ENCODE data around the gene NANOS2.
A peak's percentile ranks its signal among the peaks of the same experiment; 100 is the strongest.

The NANOS2 gene

DNA sequence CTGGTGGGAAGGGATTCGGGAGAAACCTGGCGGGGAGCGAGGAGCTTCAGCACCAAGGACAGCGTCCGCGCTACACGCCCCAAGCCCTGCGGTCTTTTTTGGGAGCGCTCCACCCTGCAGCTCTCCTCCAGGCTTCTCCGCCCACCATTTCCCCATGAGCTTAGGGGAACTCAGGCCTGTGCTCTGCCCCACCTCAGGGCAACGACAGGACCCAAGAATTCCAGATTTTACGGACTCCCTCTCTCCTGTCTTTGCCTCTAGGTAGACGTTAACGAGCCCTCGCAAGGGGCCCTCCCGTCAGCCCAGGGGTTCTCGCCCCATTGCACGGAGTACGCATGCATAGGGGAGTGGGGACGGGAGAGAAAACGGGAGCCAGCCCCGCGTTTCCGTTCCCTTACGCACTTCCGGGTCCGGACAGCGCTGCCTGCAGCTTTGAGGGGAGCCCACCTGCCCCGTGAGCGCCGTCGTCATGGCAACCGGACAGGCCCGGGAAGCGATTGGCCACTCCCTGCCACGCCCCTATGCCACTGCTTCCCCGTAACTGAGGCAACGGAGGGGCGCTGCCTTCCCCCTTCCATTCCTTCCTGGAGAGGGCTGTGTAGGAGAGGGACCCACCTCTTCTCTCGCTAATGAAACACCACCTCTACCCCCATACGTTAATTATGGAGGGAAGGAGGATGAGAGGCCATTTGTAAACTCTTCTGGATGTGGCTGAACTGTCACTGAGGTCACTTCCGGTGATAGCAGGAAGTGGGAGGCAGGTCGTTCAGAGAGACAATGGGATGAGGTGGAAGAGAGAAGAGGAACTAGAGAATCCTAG is 38.3 kb upstream of the NANOS2 start:
- Histone ChIP-seq H3K27ac (ENCODE audit: low read depth, low read length) (peak overlapping the region; percentile 84), H3K36me3 (ENCODE audit: control insufficient read depth, insufficient read depth, low read length) (no peaks in the 10 kb centered on the region), H3K4me1 (ENCODE audit: control insufficient read depth, insufficient read depth, low read length) (no peaks in the 10 kb centered on the region), H3K4me3 (ENCODE audit: low read depth, low read length) (peak overlapping the region; percentile 78), H3K9me3 (ENCODE audit: control insufficient read depth, insufficient read depth, low read length) (no peaks in the 10 kb centered on the region), H3K9ac (ENCODE audit: low read depth, low read length) (no peak overlapping the region), H3K27me3 (ENCODE audit: control insufficient read depth, insufficient read depth, low read length) (no peaks in the 10 kb centered on the region)

DNA sequence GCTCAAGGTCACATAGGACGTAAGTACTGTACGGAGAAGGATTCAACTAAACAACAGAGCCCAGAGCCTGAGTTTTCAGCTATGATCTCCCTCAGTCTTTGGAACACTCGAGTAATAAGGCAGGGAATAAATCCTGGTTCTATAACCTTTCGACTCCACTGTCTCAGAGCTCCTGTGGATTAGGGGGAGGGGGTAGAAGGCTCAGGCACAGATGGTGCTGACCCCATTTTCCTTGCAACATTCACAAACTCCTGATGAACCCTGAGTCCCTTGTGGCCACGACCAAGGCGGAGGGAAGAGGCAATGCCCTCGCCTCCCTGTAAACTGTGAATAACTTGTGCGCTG is 37.7 kb upstream of the NANOS2 start:
- H3K27ac ChIP-seq (ENCODE audit: low read depth, low read length), result no peak overlapping the region
- H3K9me3 ChIP-seq (ENCODE audit: control insufficient read depth, insufficient read depth, low read length), result no peaks in the 10 kb centered on the region
- no peaks in the 10 kb centered on the region for H3K36me3 ChIP-seq (ENCODE audit: control insufficient read depth, insufficient read depth, low read length)
- H3K27me3 ChIP-seq (ENCODE audit: control insufficient read depth, insufficient read depth, low read length), result no peaks in the 10 kb centered on the region
- H3K9ac ChIP-seq (ENCODE audit: low read depth, low read length), result no peak overlapping the region
- H3K4me1 ChIP-seq (ENCODE audit: control insufficient read depth, insufficient read depth, low read length), result no peaks in the 10 kb centered on the region
- H3K4me3 ChIP-seq (ENCODE audit: low read depth, low read length), result peak overlapping the region; percentile 78

DNA sequence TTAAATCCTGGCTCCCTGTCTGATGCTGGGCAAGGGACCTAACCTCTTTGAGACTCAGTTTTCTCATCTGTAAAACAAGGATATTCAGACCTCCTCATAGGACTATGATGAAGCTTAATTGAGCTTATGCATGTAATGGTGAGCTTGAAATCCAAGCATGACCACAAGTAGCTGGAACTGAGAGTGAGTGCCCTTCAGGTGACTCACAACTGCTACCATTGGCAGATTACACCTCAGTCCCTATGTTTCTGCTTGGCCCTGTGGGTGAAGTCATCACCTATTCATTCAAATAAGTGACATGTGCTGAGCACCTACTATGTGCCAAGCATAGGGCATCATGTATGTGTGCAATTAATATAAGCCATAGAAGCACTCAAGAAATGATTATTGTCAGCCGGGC is 33.3 kb upstream of the NANOS2 start:
- no peak overlapping the region for H3K9ac ChIP-seq (ENCODE audit: low read depth, low read length)
- no peaks in the 10 kb centered on the region for H3K4me1 ChIP-seq (ENCODE audit: control insufficient read depth, insufficient read depth, low read length)
- H3K9me3 ChIP-seq (ENCODE audit: control insufficient read depth, insufficient read depth, low read length), result no peaks in the 10 kb centered on the region
- H3K4me3 ChIP-seq (ENCODE audit: low read depth, low read length), result no peak overlapping the region
- no peaks in the 10 kb centered on the region for H3K27me3 ChIP-seq (ENCODE audit: control insufficient read depth, insufficient read depth, low read length)
- no peaks in the 10 kb centered on the region for H3K36me3 ChIP-seq (ENCODE audit: control insufficient read depth, insufficient read depth, low read length)
- no peak overlapping the region for H3K27ac ChIP-seq (ENCODE audit: low read depth, low read length)

DNA sequence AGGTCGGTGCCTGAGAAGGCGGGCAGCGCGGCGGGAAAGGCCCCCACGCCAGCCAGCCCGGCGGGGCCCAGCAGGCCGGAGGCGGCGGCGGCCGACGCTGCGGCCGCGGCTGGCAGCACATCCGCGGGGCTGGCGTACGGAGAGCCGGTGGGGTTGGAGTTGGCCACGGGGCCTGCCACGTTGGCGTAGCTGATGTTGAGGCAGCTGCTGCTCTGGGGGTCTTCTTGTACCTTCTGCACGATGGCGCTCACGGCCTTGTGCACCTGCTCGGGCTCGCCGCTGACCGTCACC is 25.9 kb upstream of the NANOS2 start:
- Histone ChIP-seq H3K27me3 (ENCODE audit: control insufficient read depth, insufficient read depth, low read length) (no peaks in the 10 kb centered on the region; the same call in 1 of the 2 replicates), H3K9ac (ENCODE audit: low read depth, low read length) (no peak overlapping the region), H3K27ac (ENCODE audit: low read depth, low read length) (no peak overlapping the region), H3K4me3 (ENCODE audit: low read depth, low read length) (no peak overlapping the region), H3K4me1 (ENCODE audit: control insufficient read depth, insufficient read depth, low read length) (no peaks in the 10 kb centered on the region), H3K9me3 (ENCODE audit: control insufficient read depth, insufficient read depth, low read length) (no peaks in the 10 kb centered on the region), H3K36me3 (ENCODE audit: control insufficient read depth, insufficient read depth, low read length) (peaks cover 9% of the 10 kb centered on the region; the same call in 1 of the 2 replicates)

DNA sequence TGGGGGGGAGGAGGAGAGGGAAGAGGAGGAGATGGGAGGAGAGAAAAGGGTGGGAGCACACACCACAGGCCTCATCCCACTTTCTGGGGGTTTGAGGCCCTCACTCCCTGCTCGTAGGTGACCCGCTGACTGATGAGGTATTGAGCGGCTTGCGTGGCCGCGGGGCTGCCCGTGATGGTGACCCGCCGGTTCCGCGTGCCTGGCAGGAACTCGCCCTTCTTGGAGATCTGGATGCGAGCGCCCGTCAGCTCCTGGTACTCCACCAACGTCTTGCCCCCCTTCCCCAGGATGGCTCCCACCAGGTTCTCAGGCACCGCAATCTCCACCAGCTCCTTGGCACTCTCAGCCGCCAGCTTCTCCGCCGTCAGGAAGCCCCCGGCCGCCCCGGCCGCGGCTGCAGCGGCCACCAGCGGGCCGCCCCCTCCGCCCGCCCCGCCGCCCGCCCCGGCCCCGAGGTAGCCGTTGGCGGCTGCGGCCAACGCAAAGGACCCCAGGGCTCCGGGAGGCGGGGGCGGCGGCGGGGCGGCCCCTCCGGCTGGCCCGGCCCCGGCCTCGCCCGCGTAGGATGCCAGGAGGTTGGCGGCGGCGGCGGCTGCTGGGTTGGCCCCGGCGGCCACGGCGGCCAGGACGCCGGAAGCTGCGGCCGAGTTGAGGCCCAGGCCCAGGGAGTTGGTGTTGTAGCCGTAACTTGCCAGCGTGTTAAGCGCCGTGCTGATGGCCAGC is 25.4 kb upstream of the NANOS2 start:
- Histone ChIP-seq H3K9me3 (ENCODE audit: control insufficient read depth, insufficient read depth, low read length) (no peaks in the 10 kb centered on the region), H3K4me3 (ENCODE audit: low read depth, low read length) (no peak overlapping the region), H3K9ac (ENCODE audit: low read depth, low read length) (no peak overlapping the region), H3K27me3 (ENCODE audit: control insufficient read depth, insufficient read depth, low read length) (no peaks in the 10 kb centered on the region; the same call in 1 of the 2 replicates), H3K4me1 (ENCODE audit: control insufficient read depth, insufficient read depth, low read length) (no peaks in the 10 kb centered on the region), H3K36me3 (ENCODE audit: control insufficient read depth, insufficient read depth, low read length) (peaks cover 9% of the 10 kb centered on the region; the same call in 1 of the 2 replicates), H3K27ac (ENCODE audit: low read depth, low read length) (no peak overlapping the region)

DNA sequence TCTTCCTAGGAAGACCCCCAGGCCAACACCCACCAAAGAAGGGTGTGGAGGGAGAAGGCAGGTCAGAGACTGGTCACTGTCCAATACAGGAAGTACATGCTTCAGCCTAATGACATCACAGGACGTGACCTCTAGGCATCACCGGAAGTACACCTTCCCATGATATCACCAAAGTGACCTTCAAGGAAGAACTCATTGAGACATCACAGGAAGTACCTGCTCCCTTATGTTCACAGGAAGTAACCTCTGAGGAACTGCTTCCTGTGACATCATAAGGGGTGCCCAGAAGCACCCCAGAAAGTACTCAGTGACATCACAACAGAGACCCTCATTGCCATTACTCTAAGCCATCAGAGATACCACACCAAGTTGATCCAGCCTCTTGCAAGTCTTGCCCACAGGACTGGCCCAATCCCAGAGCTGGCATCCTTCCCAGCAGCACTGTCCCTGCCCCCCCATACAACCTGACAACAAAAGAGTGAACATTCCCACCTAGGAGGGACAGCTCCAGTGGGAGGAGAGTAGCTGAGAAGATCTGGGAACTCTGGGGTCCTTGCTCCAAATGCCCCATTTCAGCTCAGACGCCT is 24.2 kb upstream of the NANOS2 start:
- no peaks in the 10 kb centered on the region for H3K4me1 ChIP-seq (ENCODE audit: control insufficient read depth, insufficient read depth, low read length)
- no peak overlapping the region for H3K9ac ChIP-seq (ENCODE audit: low read depth, low read length)
- peaks cover 9% of the 10 kb centered on the region; the same call in 1 of the 2 replicates for H3K36me3 ChIP-seq (ENCODE audit: control insufficient read depth, insufficient read depth, low read length)
- no peaks in the 10 kb centered on the region for H3K9me3 ChIP-seq (ENCODE audit: control insufficient read depth, insufficient read depth, low read length)
- no peaks in the 10 kb centered on the region; the same call in 1 of the 2 replicates for H3K27me3 ChIP-seq (ENCODE audit: control insufficient read depth, insufficient read depth, low read length)
- H3K27ac ChIP-seq (ENCODE audit: low read depth, low read length), result no peak overlapping the region
- H3K4me3 ChIP-seq (ENCODE audit: low read depth, low read length), result no peak overlapping the region

DNA sequence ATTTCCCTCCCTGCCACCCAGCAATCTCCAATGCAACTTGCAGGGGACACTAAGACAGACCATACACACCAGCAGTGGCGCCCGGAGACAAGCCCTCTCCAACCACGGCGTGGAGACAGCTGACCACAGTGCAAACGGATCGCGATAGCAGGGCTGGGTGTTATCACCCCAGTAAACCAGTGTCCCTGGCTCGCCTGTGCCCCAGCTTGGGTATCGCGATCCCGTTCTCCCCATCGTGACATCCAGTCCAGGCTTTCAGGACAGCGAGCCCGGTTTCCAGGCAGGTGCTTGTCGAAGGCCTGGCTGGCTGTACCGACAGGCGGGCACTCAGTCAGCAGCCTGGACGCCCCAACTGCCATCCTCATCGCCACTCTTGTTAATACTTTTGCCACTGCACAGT is 20.7 kb upstream of the NANOS2 start:
- no peak overlapping the region for H3K27ac ChIP-seq (ENCODE audit: low read depth, low read length)
- no peaks in the 10 kb centered on the region for H3K36me3 ChIP-seq (ENCODE audit: control insufficient read depth, insufficient read depth, low read length)
- no peak overlapping the region for H3K4me3 ChIP-seq (ENCODE audit: low read depth, low read length)
- peaks cover 3% of the 10 kb centered on the region; the same call in 1 of the 2 replicates for H3K27me3 ChIP-seq (ENCODE audit: control insufficient read depth, insufficient read depth, low read length)
- no peaks in the 10 kb centered on the region for H3K9me3 ChIP-seq (ENCODE audit: control insufficient read depth, insufficient read depth, low read length)
- H3K4me1 ChIP-seq (ENCODE audit: control insufficient read depth, insufficient read depth, low read length), result no peaks in the 10 kb centered on the region
- H3K9ac ChIP-seq (ENCODE audit: low read depth, low read length), result no peak overlapping the region

DNA sequence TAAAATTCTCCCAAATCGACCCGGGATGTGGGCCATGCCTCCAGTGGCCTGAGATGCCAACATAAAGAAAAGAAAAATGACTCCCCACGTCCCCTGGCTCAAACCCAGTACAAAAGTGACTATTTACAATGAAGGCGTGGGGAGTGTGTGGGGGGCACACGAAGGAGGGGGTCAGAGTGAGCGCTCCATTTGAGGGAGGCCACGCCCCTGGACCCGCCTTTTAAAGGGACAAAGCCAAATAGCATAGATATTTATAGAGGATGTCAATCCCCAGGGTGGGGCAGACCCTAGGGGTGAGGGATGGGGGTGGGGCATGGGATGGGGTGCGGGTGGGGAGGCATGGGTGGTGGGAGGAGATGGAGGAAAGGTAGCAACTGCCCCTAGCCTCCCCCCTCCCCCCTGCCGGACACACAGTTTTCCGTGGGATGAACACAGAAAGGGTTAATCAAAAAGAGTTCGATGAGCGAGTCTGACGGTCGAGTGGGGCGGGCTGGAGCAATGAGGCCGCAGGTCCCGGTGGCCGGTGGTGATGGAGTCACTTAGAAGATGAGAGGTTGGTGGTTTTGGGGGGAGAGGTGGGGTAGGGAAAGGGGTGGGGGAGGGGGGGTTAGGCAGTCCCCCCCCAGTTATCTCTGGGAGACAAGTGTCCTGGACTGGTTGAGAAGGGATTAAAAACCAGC is 20.1 kb upstream of the NANOS2 start:
- no peak overlapping the region for H3K9ac ChIP-seq (ENCODE audit: low read depth, low read length)
- no peaks in the 10 kb centered on the region for H3K4me1 ChIP-seq (ENCODE audit: control insufficient read depth, insufficient read depth, low read length)
- no peaks in the 10 kb centered on the region for H3K9me3 ChIP-seq (ENCODE audit: control insufficient read depth, insufficient read depth, low read length)
- no peaks in the 10 kb centered on the region for H3K36me3 ChIP-seq (ENCODE audit: control insufficient read depth, insufficient read depth, low read length)
- H3K27me3 ChIP-seq (ENCODE audit: control insufficient read depth, insufficient read depth, low read length), result peaks cover 3% of the 10 kb centered on the region; the same call in 1 of the 2 replicates
- no peak overlapping the region for H3K27ac ChIP-seq (ENCODE audit: low read depth, low read length)
- no peak overlapping the region for H3K4me3 ChIP-seq (ENCODE audit: low read depth, low read length)

DNA sequence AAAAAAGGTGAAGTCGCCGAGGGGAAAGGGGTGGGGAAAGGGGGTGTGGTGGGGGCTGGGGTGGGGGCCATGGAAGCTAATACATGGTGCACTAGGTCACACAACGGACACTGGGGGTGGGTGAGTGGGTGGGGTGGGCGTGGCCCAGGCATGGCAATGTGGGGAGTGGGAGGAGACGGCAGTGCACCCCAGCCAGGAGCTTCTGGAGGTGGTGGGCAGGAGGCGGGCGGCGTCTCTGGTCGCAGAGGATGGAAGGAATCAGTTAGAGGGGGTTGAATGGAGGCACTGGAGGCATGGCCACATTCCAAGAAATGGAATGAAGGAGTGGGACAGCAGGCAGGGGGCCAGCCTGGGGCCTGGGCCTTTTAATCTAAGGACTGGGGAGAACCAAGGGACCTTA is 19.2 kb upstream of the NANOS2 start:
- H3K9ac ChIP-seq (ENCODE audit: low read depth, low read length), result no peak overlapping the region
- no peaks in the 10 kb centered on the region for H3K4me1 ChIP-seq (ENCODE audit: control insufficient read depth, insufficient read depth, low read length)
- H3K27ac ChIP-seq (ENCODE audit: low read depth, low read length), result no peak overlapping the region
- no peaks in the 10 kb centered on the region for H3K9me3 ChIP-seq (ENCODE audit: control insufficient read depth, insufficient read depth, low read length)
- H3K27me3 ChIP-seq (ENCODE audit: control insufficient read depth, insufficient read depth, low read length), result peaks cover 10% of the 10 kb centered on the region; the same call in 1 of the 2 replicates
- no peaks in the 10 kb centered on the region for H3K36me3 ChIP-seq (ENCODE audit: control insufficient read depth, insufficient read depth, low read length)
- no peak overlapping the region for H3K4me3 ChIP-seq (ENCODE audit: low read depth, low read length)

DNA sequence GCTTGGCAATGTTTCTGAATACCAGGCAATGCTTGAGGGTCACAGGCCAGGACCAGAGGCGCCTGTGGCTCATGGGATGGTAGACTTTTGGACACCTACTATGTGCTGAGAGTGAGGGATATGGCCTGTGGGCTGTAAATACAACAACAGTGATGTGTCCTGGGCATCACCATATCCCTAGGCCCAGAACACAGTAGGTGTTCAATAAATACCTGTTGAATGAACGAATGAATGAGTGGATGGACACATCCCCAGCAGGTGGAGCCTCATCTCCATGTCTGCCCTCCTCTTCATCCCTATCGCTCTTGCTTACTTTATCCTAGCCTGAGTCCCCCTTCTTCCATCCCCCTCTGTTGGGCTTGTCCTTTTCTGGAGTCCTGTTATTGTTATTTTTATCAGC is 16.5 kb upstream of the NANOS2 start:
- 0 out of 2 replicates have a peak, but pooled peaks cover 4% of the 10 kb centered on the region for H3K4me1 ChIP-seq (ENCODE audit: control insufficient read depth, insufficient read depth, low read length)
- H3K9me3 ChIP-seq (ENCODE audit: control insufficient read depth, insufficient read depth, low read length), result no peaks in the 10 kb centered on the region
- peaks cover 19% of the 10 kb centered on the region for H3K27me3 ChIP-seq (ENCODE audit: control insufficient read depth, insufficient read depth, low read length)
- H3K27ac ChIP-seq (ENCODE audit: low read depth, low read length), result no peak overlapping the region
- no peaks in the 10 kb centered on the region for H3K36me3 ChIP-seq (ENCODE audit: control insufficient read depth, insufficient read depth, low read length)
- H3K4me3 ChIP-seq (ENCODE audit: low read depth, low read length), result no peak overlapping the region
- H3K9ac ChIP-seq (ENCODE audit: low read depth, low read length), result no peak overlapping the region

Data from HUES48 (cell line).